IgD-negative memory B cell (primary cell): ENCODE measurements around the gene TRERF1. TPM values are rescaled to one million over a fixed set of nuclear protein-coding genes. Genes with fewer than 3 reads are reported as not detected.

Experiments used
- H3K27ac Mint-ChIP-seq, 3 donors: one replicate each; pipeline ENCODE4 v1.8.0; 2020 to 2022; ENCODE audit warnings: mild to moderate bottlenecking in 3 of 3, mixed read lengths in 3 of 3, moderate library complexity in 1 of 3
- H3K27me3 Mint-ChIP-seq: one replicate; pipeline ENCODE4 v1.8.0; 2021; ENCODE audit warnings: mixed read lengths
- H3K36me3 Mint-ChIP-seq: one replicate; pipeline ENCODE4 v1.8.0; 2020; ENCODE audit warnings: mild to moderate bottlenecking, mixed read lengths
- H3K4me1 Mint-ChIP-seq, 3 donors: one replicate each; pipeline ENCODE4 v1.8.0; 2020 to 2022; ENCODE audit warnings: mixed read lengths in 3 of 3, mild to moderate bottlenecking in 1 of 3
- H3K4me3 Mint-ChIP-seq, 4 donors: one replicate each; pipeline ENCODE4 v1.8.0; 2020 to 2022; ENCODE audit warnings: mild to moderate bottlenecking in 4 of 4, mixed read lengths in 4 of 4, moderate library complexity in 3 of 4
- H3K9me3 Mint-ChIP-seq, 3 donors: one replicate each; pipeline ENCODE4 v1.8.0; 2020 to 2021; ENCODE audit warnings: mixed read lengths in 3 of 3, mild to moderate bottlenecking in 1 of 3
- polyA plus RNA-seq: library from polyadenylated mRNA; unstranded; fragments of 300-500 nt; fragmentation: Illumina TruSeq; gene quantifications from one replicate; pipeline ENCODE4 v1.2.3, GENCODE V29; 2021

TRERF1 gene
- polyA plus RNA-seq, 1 donor from 2014 or later: 1.6 TPM

DNA sequence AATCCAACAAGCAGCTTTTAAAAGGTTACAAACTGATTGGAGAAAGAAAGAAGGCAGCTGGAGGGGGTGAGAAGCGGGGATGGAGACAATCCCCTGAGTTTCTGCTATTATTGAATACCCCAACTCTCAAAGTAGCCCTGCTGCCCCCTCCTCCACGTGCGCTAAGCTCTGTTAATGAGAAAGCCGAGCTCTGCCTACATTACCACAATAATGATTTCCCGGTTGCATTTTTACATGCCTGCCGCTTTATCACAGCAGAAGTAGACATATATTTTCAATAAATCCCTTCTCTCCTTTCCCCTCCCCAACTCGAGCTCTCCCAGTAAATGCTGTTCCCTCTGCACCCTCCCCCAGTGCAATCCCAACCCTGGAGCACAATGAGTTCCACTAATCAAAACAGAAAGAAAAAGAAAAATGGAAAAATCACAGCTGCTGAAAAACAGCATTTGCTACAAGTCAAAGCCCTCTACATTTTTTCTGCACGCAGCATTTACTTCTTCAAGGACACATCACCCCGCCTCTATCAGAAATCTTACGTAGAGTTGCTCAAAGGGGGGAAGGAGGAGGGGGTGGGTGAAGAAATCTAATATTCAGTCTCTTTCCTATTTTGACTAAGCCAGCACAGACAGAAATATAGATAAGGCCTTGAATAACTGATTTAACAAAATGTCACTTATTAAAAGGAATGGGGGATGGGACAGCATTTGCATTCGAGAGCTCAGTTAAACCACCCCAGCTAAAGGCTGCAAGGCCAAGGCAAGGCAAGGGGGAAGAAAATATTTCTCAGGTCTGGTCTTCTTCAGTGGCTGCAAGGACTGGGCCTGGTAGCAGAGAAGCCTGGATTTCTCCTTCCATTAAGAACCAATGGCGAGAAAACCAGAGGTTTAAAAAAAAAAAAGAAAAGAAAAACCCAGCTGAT is 10.7 kb downstream of the TRERF1 start:
- Mint-ChIP-seq H3K4me3 (peak overlapping the region in 1 of 4 donors; percentile 7), H3K9me3 (no peaks in the 10 kb centered on the region), H3K27me3 (peaks cover 3% of the 10 kb centered on the region), H3K4me1 (peaks cover 5 to 21% (median 15%) of the 10 kb centered on the region in 3 donors), H3K36me3 (peaks cover 6% of the 10 kb centered on the region), H3K27ac (peak overlapping the region in 1 of 3 donors; percentile 59)

GRCh38 chr6:42440027-42440426 is 11.7 kb downstream of the TRERF1 start:
- Mint-ChIP-seq H3K4me3 (no peak overlapping the region), H3K27me3 (no peaks in the 10 kb centered on the region), H3K4me1 (peaks cover 5 to 18% (median 15%) of the 10 kb centered on the region in 3 donors), H3K9me3 (peaks cover 0 to 2% (median 0%) of the 10 kb centered on the region in 3 donors), H3K36me3 (peaks cover 7% of the 10 kb centered on the region), H3K27ac (no peak overlapping the region)

DNA sequence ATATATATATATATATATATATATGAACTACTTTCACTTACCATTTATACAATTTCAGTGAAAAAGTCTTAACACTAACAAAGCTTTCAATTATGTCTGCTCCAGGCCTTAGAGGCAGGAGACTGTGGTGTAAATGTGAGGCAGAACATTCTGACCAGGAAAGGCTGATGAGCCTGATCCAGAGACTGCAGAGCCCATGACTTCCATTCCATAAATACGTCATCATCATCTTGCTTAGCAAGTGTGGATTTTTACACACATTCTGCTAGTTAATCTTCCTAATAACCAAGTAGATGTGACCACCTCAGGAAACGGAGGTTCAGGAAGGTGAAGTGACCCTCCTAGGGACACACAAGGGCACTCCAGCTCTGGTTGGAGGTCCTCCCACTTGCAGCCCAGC is 14.9 kb downstream of the TRERF1 start:
- Mint-ChIP-seq H3K36me3 (peaks cover 12% of the 10 kb centered on the region), H3K27me3 (no peaks in the 10 kb centered on the region), H3K4me1 (peaks cover 5 to 6% (median 5%) of the 10 kb centered on the region in 3 donors), H3K4me3 (no peak overlapping the region), H3K9me3 (peaks cover 3 to 11% (median 9%) of the 10 kb centered on the region in 3 donors), H3K27ac (no peak overlapping the region)

GRCh38 chr6:42434237-42434636 is 17.5 kb downstream of the TRERF1 start:
- peaks cover 3 to 11% (median 9%) of the 10 kb centered on the region in 3 donors for H3K9me3 Mint-ChIP-seq
- peak overlapping the region in 1 of 3 donors; percentile 19 for H3K27ac Mint-ChIP-seq
- H3K4me1 Mint-ChIP-seq: peaks cover 0 to 4% (median 4%) of the 10 kb centered on the region in 3 donors
- H3K4me3 Mint-ChIP-seq: no peak overlapping the region
- H3K36me3 Mint-ChIP-seq: peaks cover 12% of the 10 kb centered on the region
- no peaks in the 10 kb centered on the region for H3K27me3 Mint-ChIP-seq

- no peaks in the 10 kb centered on the region for H3K27me3 Mint-ChIP-seq
- peak overlapping the region in 1 of 3 donors; percentile 55 for H3K27ac Mint-ChIP-seq
- peaks cover 3 to 11% (median 9%) of the 10 kb centered on the region in 3 donors for H3K9me3 Mint-ChIP-seq
- peaks cover 1 to 12% (median 5%) of the 10 kb centered on the region in 3 donors for H3K4me1 Mint-ChIP-seq
- no peak overlapping the region for H3K4me3 Mint-ChIP-seq
- H3K36me3 Mint-ChIP-seq: peaks cover 10% of the 10 kb centered on the region
Observed at GRCh38 chr6:42433409-42433808, 18.3 kb downstream of the TRERF1 start.

GRCh38 chr6:42431877-42432276 is 19.8 kb downstream of the TRERF1 start:
- Mint-ChIP-seq H3K4me3 (no peak overlapping the region), H3K36me3 (peaks cover 10% of the 10 kb centered on the region), H3K4me1 (peaks cover 7 to 18% (median 11%) of the 10 kb centered on the region in 3 donors), H3K27ac (no peak overlapping the region), H3K27me3 (no peaks in the 10 kb centered on the region), H3K9me3 (peaks cover 3 to 11% (median 9%) of the 10 kb centered on the region in 3 donors)

GRCh38 chr6:42431356-42431755 is 20.4 kb downstream of the TRERF1 start:
- no peak overlapping the region for H3K4me3 Mint-ChIP-seq
- H3K9me3 Mint-ChIP-seq: peaks cover 3 to 11% (median 9%) of the 10 kb centered on the region in 3 donors
- H3K4me1 Mint-ChIP-seq: peaks cover 7 to 21% (median 11%) of the 10 kb centered on the region in 3 donors
- H3K36me3 Mint-ChIP-seq: peaks cover 10% of the 10 kb centered on the region
- H3K27ac Mint-ChIP-seq: no peak overlapping the region
- no peaks in the 10 kb centered on the region for H3K27me3 Mint-ChIP-seq

- Mint-ChIP-seq H3K27ac (peak overlapping the region in 1 of 3 donors; percentile 71), H3K4me1 (peaks cover 7 to 31% (median 15%) of the 10 kb centered on the region in 3 donors), H3K4me3 (peak overlapping the region in 1 of 4 donors; percentile 47), H3K27me3 (peaks cover 3% of the 10 kb centered on the region), H3K9me3 (peaks cover 3 to 9% (median 8%) of the 10 kb centered on the region in 3 donors), H3K36me3 (peaks cover 11% of the 10 kb centered on the region)
Observed at GRCh38 chr6:42429836-42430235, 21.9 kb downstream of the TRERF1 start.

- peak overlapping the region in 1 of 3 donors; percentile 43 for H3K27ac Mint-ChIP-seq
- H3K9me3 Mint-ChIP-seq: peaks cover 3 to 6% (median 4%) of the 10 kb centered on the region in 3 donors
- peak overlapping the region in 1 of 4 donors; percentile 72 for H3K4me3 Mint-ChIP-seq
- peaks cover 7 to 36% (median 16%) of the 10 kb centered on the region in 3 donors for H3K4me1 Mint-ChIP-seq
- H3K27me3 Mint-ChIP-seq: peaks cover 3% of the 10 kb centered on the region
- H3K36me3 Mint-ChIP-seq: peaks cover 11% of the 10 kb centered on the region
Observed at GRCh38 chr6:42429042-42429585, 22.6 kb downstream of the TRERF1 start.

- peaks cover 12 to 39% (median 16%) of the 10 kb centered on the region in 3 donors for H3K4me1 Mint-ChIP-seq
- peaks cover 3% of the 10 kb centered on the region for H3K27me3 Mint-ChIP-seq
- H3K4me3 Mint-ChIP-seq: peak overlapping the region in 2 of 4 donors; percentile 11 to 69
- H3K27ac Mint-ChIP-seq: peak overlapping the region in 1 of 3 donors; percentile 43
- peaks cover 0 to 2% (median 0%) of the 10 kb centered on the region in 3 donors for H3K9me3 Mint-ChIP-seq
- peaks cover 8% of the 10 kb centered on the region for H3K36me3 Mint-ChIP-seq
Observed at GRCh38 chr6:42428326-42429041, 23.2 kb downstream of the TRERF1 start.

DNA sequence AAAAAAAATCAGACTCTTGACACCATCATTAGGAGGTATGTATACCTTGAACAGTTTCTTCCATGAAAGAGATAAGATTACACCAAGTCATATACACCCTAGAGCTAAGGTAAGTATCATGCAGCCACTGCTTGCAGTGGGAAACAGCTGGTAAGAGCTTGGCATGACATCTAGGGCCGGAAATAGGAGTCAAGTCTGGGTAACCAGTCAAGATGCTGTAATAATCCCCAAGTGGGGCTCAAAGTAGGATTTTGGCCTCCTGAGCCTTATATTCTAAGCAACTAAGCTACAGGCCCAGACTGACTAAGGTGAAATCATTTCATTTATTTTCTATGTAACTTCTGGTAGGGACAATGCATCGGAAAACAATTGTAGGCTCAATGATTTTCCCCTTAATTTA is 23.9 kb downstream of the TRERF1 start:
- no peak overlapping the region for H3K27ac Mint-ChIP-seq
- H3K4me1 Mint-ChIP-seq: peaks cover 16 to 44% (median 22%) of the 10 kb centered on the region in 3 donors
- peaks cover 5% of the 10 kb centered on the region for H3K36me3 Mint-ChIP-seq
- H3K27me3 Mint-ChIP-seq: peaks cover 6% of the 10 kb centered on the region
- H3K4me3 Mint-ChIP-seq: peak overlapping the region in 2 of 4 donors; percentile 11 to 69
- no peaks in the 10 kb centered on the region for H3K9me3 Mint-ChIP-seq

GRCh38 chr6:42426191-42426590 is 25.5 kb downstream of the TRERF1 start:
- H3K27ac Mint-ChIP-seq: peak overlapping the region in 1 of 3 donors; percentile 81
- H3K9me3 Mint-ChIP-seq: no peaks in the 10 kb centered on the region
- H3K36me3 Mint-ChIP-seq: peaks cover 7% of the 10 kb centered on the region
- H3K4me1 Mint-ChIP-seq: peaks cover 16 to 47% (median 23%) of the 10 kb centered on the region in 3 donors
- H3K4me3 Mint-ChIP-seq: peak overlapping the region in 1 of 4 donors; percentile 5
- H3K27me3 Mint-ChIP-seq: peaks cover 6% of the 10 kb centered on the region

DNA sequence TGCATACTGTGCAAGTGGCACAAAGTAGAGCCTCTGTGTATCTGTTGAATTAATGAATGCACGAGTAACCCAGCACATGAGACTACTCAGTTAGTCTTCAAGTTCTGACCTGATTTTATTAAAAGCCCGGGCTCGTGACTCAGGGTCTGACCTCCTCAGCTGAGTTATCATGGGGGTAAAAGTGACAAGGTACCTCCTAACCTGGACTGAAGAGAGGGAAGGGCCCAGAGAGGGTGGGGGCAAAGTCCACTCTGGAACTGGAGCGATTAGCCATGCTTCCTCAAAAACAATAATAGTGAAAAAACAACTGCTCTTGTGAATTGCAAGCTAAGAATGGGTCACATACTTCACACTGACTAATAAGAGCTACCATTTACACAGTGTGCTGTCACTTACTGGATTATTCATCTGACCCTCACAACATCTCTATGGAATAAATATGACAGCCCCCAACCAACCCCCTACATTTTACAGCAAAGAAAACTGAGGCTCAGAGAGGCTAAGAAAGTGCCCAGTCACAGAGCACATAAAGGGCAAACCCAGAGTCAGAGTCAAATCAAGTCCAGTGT is 26.7 kb downstream of the TRERF1 start:
- Mint-ChIP-seq H3K27me3 (peaks cover 6% of the 10 kb centered on the region), H3K36me3 (peaks cover 7% of the 10 kb centered on the region), H3K4me1 (peaks cover 16 to 47% (median 23%) of the 10 kb centered on the region in 3 donors), H3K4me3 (peak overlapping the region in 1 of 4 donors; percentile 36), H3K9me3 (no peaks in the 10 kb centered on the region), H3K27ac (no peak overlapping the region)

DNA sequence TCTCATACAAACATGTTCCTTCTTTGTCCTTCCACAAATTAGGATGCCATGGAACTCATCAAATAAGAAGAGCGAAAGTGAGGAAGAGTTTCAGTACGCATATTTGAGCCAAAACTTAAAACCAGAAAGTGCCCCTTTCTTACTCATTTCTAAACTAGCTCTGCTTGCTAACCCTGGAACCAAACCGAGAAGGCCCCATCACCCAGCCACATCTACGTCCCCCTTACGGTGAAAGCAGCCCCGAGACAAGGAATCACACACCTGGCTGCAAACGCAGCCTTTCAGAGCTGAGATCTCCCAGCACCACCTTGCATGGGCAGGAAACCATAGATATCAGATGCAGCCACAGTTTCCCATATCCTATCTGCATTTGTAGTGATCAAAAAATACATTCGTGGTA is 28.5 kb downstream of the TRERF1 start:
- no peak overlapping the region for H3K27ac Mint-ChIP-seq
- H3K27me3 Mint-ChIP-seq: peaks cover 6% of the 10 kb centered on the region
- peak overlapping the region in 2 of 4 donors; percentile 54 to 61 for H3K4me3 Mint-ChIP-seq
- peaks cover 13 to 33% (median 20%) of the 10 kb centered on the region in 3 donors for H3K4me1 Mint-ChIP-seq
- H3K9me3 Mint-ChIP-seq: no peaks in the 10 kb centered on the region
- H3K36me3 Mint-ChIP-seq: peaks cover 7% of the 10 kb centered on the region
